ENCODE results near the gene UBTF.

DNA sequence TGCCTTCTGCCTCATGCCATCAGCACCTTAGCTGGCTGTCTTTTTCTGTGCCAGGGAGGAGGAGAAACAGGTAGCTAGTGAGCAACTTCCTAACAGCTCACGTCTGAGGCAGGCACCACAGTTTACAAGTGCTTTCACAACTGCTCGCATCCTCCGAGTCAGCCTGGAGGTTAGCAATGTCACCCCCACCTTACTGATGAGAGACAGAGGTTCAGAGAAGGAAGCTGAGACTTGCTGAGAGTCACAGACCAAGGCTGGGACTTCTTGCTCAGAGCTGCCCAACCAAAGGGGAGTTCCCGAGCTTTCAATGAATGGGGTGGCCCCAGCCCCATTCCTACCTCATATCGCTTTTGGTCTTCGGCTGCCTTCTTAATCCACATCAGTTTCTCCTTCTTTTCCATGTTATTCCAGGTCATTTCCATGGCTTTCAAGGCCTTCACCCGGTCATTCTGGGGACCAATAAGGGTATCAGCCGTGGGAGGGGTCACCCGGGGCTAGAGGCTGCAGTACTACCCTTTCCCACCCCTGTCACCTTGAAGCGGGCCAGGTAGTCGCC, 9.6 kb downstream of the UBTF start:
- TF ChIP-seq, protein P1, sequence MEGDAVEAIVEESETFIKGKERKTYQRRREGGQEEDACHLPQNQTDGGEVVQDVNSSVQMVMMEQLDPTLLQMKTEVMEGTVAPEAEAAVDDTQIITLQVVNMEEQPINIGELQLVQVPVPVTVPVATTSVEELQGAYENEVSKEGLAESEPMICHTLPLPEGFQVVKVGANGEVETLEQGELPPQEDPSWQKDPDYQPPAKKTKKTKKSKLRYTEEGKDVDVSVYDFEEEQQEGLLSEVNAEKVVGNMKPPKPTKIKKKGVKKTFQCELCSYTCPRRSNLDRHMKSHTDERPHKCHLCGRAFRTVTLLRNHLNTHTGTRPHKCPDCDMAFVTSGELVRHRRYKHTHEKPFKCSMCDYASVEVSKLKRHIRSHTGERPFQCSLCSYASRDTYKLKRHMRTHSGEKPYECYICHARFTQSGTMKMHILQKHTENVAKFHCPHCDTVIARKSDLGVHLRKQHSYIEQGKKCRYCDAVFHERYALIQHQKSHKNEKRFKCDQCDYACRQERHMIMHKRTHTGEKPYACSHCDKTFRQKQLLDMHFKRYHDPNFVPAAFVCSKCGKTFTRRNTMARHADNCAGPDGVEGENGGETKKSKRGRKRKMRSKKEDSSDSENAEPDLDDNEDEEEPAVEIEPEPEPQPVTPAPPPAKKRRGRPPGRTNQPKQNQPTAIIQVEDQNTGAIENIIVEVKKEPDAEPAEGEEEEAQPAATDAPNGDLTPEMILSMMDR (IDR thresholded peaks at IDR 0.05): no peak
- TF ChIP-seq POLR2A (IDR thresholded peaks at IDR 0.05): no peak
